Loucy (cell line): Measurements from ENCODE around the gene VEGFD.

Experiments
- H2AFZ ChIP-seq: fragments of 200-600 bp; sonication (generic); 2 replicates; pipeline ENCODE4 v1.6.0; 2016; ENCODE audit warnings: antibody characterized with exemption, mild to moderate bottlenecking, low read length, moderate library complexity
- H3F3A ChIP-seq: fragments of 200-600 bp; 2 replicates; pipeline ENCODE4 v1.6.0; 2016; ENCODE audit warnings: antibody characterized with exemption, low read depth, mild to moderate bottlenecking
- H3K27me3 ChIP-seq: fragments of 200-600 bp; sonication (generic); 2 replicates; pipeline ENCODE4 v1.6.1; 2014; ENCODE audit warnings: low read length, mild to moderate bottlenecking; ENCODE audit not compliant: insufficient read depth, poor library complexity, severe bottlenecking
- H3K36me3 ChIP-seq: fragments of 200-600 bp; sonication (generic); 2 replicates; pipeline ENCODE4 v1.6.1; 2016; ENCODE audit warnings: low read length; ENCODE audit not compliant: insufficient read depth
- H3K4me1 ChIP-seq: fragments of 200-600 bp; sonication (generic); 2 replicates; pipeline ENCODE4 v1.5.1; 2014; ENCODE audit warnings: low read length, mild to moderate bottlenecking; ENCODE audit not compliant: insufficient read depth, poor library complexity, severe bottlenecking
- H3K4me2 ChIP-seq: fragments of 200-600 bp; sonication (generic); 2 replicates; pipeline ENCODE4 v1.6.0; 2014; ENCODE audit warnings: antibody characterized with exemption, low read length, low read depth, mild to moderate bottlenecking; ENCODE audit not compliant: poor library complexity, severe bottlenecking
- H3K4me3 ChIP-seq: fragments of 200-600 bp; sonication (generic); 2 replicates; pipeline ENCODE4 v1.5.1; 2014; ENCODE audit warnings: low read length, mild to moderate bottlenecking, mixed read lengths; ENCODE audit not compliant: poor library complexity, severe bottlenecking
- H3K79me2 ChIP-seq: fragments of 200-600 bp; sonication (generic); 2 replicates; pipeline ENCODE4 v1.6.1; 2014; ENCODE audit warnings: low read length; ENCODE audit not compliant: insufficient read depth
- H3K9ac ChIP-seq: fragments of 200-600 bp; sonication (generic); 2 replicates; pipeline ENCODE4 v1.6.0; 2014; ENCODE audit warnings: mild to moderate bottlenecking, low read depth, low read length, moderate library complexity; ENCODE audit not compliant: poor library complexity, severe bottlenecking
- H3K9me2 ChIP-seq: fragments of 200-600 bp; sonication (generic); replicated peaks from 2 replicates; pipeline ENCODE4 v1.6.1; 2016; ENCODE audit warnings: low read depth, low read length, mixed read lengths
- H3K9me3 ChIP-seq: fragments of 200-600 bp; sonication (generic); 2 replicates; pipeline ENCODE4 v1.6.1; 2014; ENCODE audit warnings: mild to moderate bottlenecking, antibody characterized with exemption, low read length, low read depth; ENCODE audit not compliant: insufficient read depth
- H4K20me1 ChIP-seq: fragments of 200-600 bp; sonication (generic); 2 replicates; pipeline ENCODE4 v1.6.0; 2014; ENCODE audit warnings: antibody characterized with exemption, low read length, mild to moderate bottlenecking; ENCODE audit not compliant: insufficient read depth, poor library complexity, severe bottlenecking
- CTCF ChIP-seq: fragments of 200-600 bp; sonication (generic); conservative IDR thresholded peaks from 2 replicates; pipeline ENCODE4 v1.5.1; 2014; ENCODE audit warnings: mild to moderate bottlenecking, antibody characterized with exemption, low read length
- EZH2phosphoT487 ChIP-seq: fragments of 200-600 bp; IDR thresholded peaks from 2 replicates; pipeline ENCODE4 v1.6.1; 2018; ENCODE audit warnings: antibody characterized with exemption, mild to moderate bottlenecking, moderate library complexity, borderline replicate concordance

The VEGFD gene

DNA sequence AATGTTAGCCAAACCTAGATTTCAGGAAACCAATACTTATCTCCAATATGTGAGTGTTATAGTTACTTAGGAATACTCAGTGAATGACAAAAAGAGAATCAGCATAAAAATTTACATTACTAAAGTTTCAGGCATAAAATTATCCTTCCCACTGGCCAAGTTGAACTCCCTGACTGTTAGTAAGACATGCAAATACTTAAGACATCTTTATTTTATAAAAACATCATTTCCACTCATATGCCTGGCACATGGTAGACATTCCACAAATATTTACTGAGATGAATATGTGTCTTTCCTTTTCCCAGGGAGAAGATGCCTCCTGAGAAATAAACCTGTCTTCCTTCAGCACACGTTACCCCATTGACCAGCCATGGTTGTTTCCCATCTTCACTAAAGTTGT is 7.3 kb downstream of the VEGFD start:
- H3K4me1 ChIP-seq = no peaks in the 10 kb centered on the region
- H3K9ac ChIP-seq = no peak overlapping the region
- no peak overlapping the region for H3K4me3 ChIP-seq
- no peak overlapping the region for H2AFZ ChIP-seq
- TF ChIP-seq EZH2phosphoT487 (no peak), CTCF (no peak)
- no peaks in the 10 kb centered on the region for H3F3A ChIP-seq
- H3K79me2 ChIP-seq = no peaks in the 10 kb centered on the region
- no peaks in the 10 kb centered on the region for H4K20me1 ChIP-seq
- no peaks in the 10 kb centered on the region for H3K27me3 ChIP-seq
- no peaks in the 10 kb centered on the region for H3K9me2 ChIP-seq
- H3K9me3 ChIP-seq = no peaks in the 10 kb centered on the region
- no peak overlapping the region for H3K4me2 ChIP-seq
- H3K36me3 ChIP-seq = no peaks in the 10 kb centered on the region

GRCh38 chrX:15373976-15374375 is 10.2 kb downstream of the VEGFD start:
- Histone ChIP-seq H3K4me1 (no peaks in the 10 kb centered on the region), H3K79me2 (no peaks in the 10 kb centered on the region), H3K36me3 (no peaks in the 10 kb centered on the region), H3K9ac (no peak overlapping the region), H3K4me3 (no peak overlapping the region), H4K20me1 (no peaks in the 10 kb centered on the region), H3K9me3 (no peaks in the 10 kb centered on the region), H3K27me3 (no peaks in the 10 kb centered on the region), H2AFZ (no peak overlapping the region), H3F3A (no peaks in the 10 kb centered on the region), H3K4me2 (no peak overlapping the region), H3K9me2 (no peaks in the 10 kb centered on the region)
- TF ChIP-seq CTCF (no peak), EZH2phosphoT487 (no peak)

DNA sequence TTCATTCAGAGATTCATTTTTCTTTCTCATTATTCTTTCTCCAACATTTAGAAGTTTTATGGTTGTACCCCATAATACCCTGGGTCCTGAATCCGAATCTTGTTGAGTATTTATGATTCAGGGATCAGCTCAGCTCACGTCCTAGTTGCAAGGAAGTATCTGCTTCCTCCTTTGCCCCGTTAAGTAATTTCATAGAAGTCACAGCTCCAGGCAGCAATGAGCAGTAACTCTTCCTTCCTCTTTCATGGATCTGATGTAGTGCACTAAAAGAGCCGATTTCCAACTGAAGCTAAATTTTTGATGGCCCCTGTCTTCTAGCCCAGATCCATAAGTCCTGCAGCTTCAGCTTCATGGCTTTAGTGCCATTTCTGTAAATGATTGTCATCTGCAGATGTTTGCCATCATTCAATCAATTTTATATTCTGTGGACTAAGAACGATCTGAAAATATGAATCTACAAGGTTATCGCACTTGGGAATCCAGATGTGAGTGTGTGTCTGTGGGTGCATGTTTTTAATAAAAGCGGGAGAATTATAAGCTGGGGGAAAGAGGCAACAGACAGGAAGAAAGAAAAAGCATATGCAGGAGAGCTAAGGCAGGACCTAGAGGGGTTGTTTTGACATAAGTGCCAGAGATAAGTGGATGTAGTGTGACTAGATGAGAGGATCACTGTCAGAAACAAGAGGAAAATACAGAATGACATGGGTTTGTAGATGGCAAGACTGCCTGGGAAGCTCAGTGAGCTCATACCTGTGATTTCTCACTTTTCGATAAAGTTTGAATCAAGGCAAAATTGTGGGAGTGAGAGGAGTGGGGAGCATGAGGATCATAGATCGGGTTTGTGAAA is 17.5 kb downstream of the VEGFD start:
- H3K27me3 ChIP-seq = no peaks in the 10 kb centered on the region
- H4K20me1 ChIP-seq = no peaks in the 10 kb centered on the region
- TF ChIP-seq EZH2phosphoT487 = no peak
- TF ChIP-seq CTCF = no peak
- no peaks in the 10 kb centered on the region for H3F3A ChIP-seq
- H3K9me3 ChIP-seq = no peaks in the 10 kb centered on the region
- no peaks in the 10 kb centered on the region for H3K36me3 ChIP-seq
- H2AFZ ChIP-seq = no peak overlapping the region
- no peak overlapping the region for H3K4me3 ChIP-seq
- no peaks in the 10 kb centered on the region for H3K79me2 ChIP-seq
- no peaks in the 10 kb centered on the region for H3K4me1 ChIP-seq
- no peak overlapping the region for H3K4me2 ChIP-seq
- H3K9me2 ChIP-seq = no peaks in the 10 kb centered on the region
- no peak overlapping the region for H3K9ac ChIP-seq
